NCI-H2029 (cell line): ENCODE results near the gene CHAD.
"Not testable (repeated sequence)": the region's sequence is repeated elsewhere in the genome, so short reads cannot be mapped to it uniquely, and the experiment has no call there.

Source experiments
- DNase-seq: peaks from one replicate; lab custom pipeline; 2025; lab: John Stamatoyannopoulos, UW

Gene CHAD

GRCh38 chr17:50429793-50430192 lies 38.9 kb downstream of the CHAD start:
- DNase-seq: no peak

GRCh38 chr17:50428831-50429424 lies 39.8 kb downstream of the CHAD start:
- no peak for DNase-seq

- DNase-seq: not testable (repeated sequence)
Measured at GRCh38 chr17:50428126-50428525, 40.6 kb downstream of the CHAD start.

GRCh38 chr17:50426814-50427787 lies 41.6 kb downstream of the CHAD start:
- no peak for DNase-seq

- DNase-seq: no peak
Measured at GRCh38 chr17:50426472-50426782, 42.3 kb downstream of the CHAD start.

GRCh38 chr17:50425682-50426471 lies 42.8 kb downstream of the CHAD start, which contains the start of gene ACSF2:
Gene ACSF2 (plus strand): TSS chr17:50426218. CDS start chr17:50426262, 44 bp downstream.
- DNase-seq: no peak

GRCh38 chr17:50424996-50425681 lies 43.5 kb downstream of the CHAD start:
- DNase-seq: no peak

- no peak for DNase-seq
Measured at GRCh38 chr17:50424246-50424995, 44.3 kb downstream of the CHAD start.

GRCh38 chr17:50423553-50424159 lies 45.0 kb downstream of the CHAD start:
- DNase-seq: peak; percentile 18

GRCh38 chr17:50422738-50423137 lies 45.9 kb downstream of the CHAD start:
- DNase-seq: no peak

GRCh38 chr17:50421308-50422051 lies 47.2 kb downstream of the CHAD start:
- DNase-seq: no peak

GRCh38 chr17:50420419-50421112 lies 48.1 kb downstream of the CHAD start:
- DNase-seq: no peak

- not testable (repeated sequence) for DNase-seq
Measured at GRCh38 chr17:50419577-50419976, 49.1 kb downstream of the CHAD start.

GRCh38 chr17:50414808-50415207 lies 53.9 kb downstream of the CHAD start:
- DNase-seq: no peak
